ENCODE data around the gene L3MBTL3.

L3MBTL3 gene

DNA sequence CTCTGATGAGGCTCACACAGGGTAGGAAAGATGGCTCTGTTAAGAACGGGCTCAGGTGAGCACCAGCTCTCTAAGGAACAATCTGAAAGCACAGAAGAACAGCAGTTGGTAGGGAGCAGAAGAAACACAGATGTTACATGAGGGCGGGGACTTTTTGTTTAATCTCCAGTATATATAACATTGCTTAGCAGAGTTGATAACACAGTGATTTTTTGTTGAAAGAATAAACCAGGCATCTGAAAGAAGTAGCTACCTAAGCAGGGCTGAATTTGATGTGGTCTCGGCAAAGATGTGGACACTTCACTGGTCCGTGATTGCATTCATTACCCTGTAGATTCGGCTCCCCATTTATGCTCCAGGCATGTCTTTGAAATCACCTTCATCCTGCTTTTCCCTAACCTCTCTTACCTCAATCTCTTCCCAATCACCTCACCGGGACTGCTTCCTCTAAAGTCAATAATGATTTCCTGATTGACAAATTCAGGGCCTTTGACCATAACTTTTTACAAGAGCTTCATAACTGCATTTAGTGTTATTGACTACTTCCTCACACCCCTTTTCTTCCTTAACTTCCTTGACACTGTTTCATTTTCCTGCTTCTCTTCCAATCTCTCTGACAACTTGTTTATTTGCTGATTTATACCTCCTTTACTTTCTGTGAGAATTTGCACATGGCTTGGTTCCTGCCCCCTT is 170.0 kb downstream of the L3MBTL3 start:
- DNase-seq = no peak

DNA sequence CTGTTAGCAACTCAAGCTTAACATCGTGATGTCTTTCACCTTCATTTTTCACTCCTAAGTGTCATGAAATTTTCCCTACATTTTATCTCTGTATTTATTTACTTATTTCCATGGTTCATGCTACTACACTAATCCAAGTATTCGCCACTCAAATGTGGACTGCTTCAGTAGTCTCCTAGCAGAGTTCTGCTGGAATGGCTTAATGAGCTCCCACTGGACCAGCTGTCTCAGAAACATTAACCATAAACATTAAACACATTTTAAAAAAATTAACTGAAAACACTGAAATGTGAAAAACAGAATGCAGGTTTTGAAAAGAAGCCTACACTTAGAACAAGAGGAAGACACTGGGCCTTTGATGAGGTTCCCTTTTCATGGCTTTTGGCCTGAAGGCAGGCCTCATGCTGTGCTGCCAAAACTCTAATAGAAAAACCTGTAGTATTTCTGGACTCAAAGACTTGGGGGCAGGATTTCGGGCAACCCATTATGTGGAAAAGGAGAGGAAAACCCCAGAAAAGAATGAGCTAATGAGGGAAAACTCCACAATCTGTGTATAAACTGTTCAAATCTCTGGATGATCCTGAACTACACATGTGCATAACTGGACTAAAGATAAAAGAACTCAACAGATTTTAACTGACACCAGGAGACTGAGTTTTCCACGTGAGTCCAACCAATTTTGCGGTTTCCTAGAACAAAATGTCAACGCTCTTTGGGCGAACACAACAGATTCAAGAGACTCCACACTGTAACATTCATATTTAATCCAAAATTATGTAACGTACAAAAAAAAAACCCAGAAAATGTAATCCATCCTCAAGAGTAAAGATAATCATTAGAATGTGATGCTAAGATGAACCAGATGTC is 171.4 kb downstream of the L3MBTL3 start:
- DNase-seq = no peak

Measured in EL (cell line).